ENCODE measurements around the gene PTH1R. TPM values are rescaled to one million over a fixed set of nuclear protein-coding genes. Genes with fewer than 3 reads are reported as not detected.

Gene PTH1R
- total and polyA plus RNA-seq, 10 of the 15 experiments (the other 5 are each of a cell fraction or from before 2014, with no cell fraction given) = not detected

- H3K4me2 ChIP-seq (ENCODE audit: control insufficient read depth, insufficient read depth) = no peak overlapping the region
- ChIA-PET SMC1A (ENCODE audit: uncharacterized antibody, unreplicated experiment) (interaction anchor here (0.6 to 17.5 kb wide), 7 partner anchors 30 to 207 kb away, joined by 3 to 298 read pairs (median 5); partner anchors contain the start of genes CCDC12 and NBEAL2), CTCF (interaction anchor here (0.5 to 2.9 kb wide), 12 partner anchors 11 to 440 kb away, joined by 3 to 15 read pairs (median 4); no protein-coding TSS in a partner anchor), RAD21 (ENCODE audit: unreplicated experiment) (interaction anchor here (0.5 to 2.3 kb wide), 6 partner anchors 10 to 153 kb away, joined by 3 to 8 read pairs (median 3); no protein-coding TSS in a partner anchor), POLR2A (interaction anchor here (0.5 kb wide), 1 partner anchor 53 kb away, joined by 3 read pairs; no protein-coding TSS in a partner anchor)
- peaks cover 37% of the 10 kb centered on the region for H3K4me1 ChIP-seq (ENCODE audit: control insufficient read depth, insufficient read depth, low read length)
- in situ Hi-C loops (cut with MboI) (no loop called here), intact Hi-C loops (cut with micrococcal nuclease; ENCODE audit: unreplicated experiment) (loop anchor here (1.0 kb wide), 1 partner anchor 75 kb away; no protein-coding TSS in a partner anchor)
- FAIRE-seq (no peak), DNase-seq (ENCODE audit: low read depth, low spot score) (no peak), ATAC-seq (no peak)
- H4K20me1 ChIP-seq (ENCODE audit: control insufficient read depth, insufficient read depth) = no peaks in the 10 kb centered on the region
- WGBS (ENCODE audit: insufficient coverage, insufficient replicate concordance, low lambda C conversion rate, missing lambda C conversion rate) = 95% methylated on average over 16 of the region's 16 CpGs
- no peaks in the 10 kb centered on the region for H3K27me3 ChIP-seq (replicated peaks in 1 of 2; ENCODE audit: control insufficient read depth in 2 of 2, insufficient read depth in 2 of 2, low read length in 1 of 2)
- peaks cover 21% of the 10 kb centered on the region for H3K79me2 ChIP-seq (ENCODE audit: control insufficient read depth, insufficient read depth, low read length)
- no peak overlapping the region for H3K9ac ChIP-seq (ENCODE audit: control insufficient read depth, insufficient read depth, low read length)
- BruUV-seq (replicated peaks) = no TSS peak
- peaks cover 50 to 55% of the 10 kb centered on the region in 2 experiments for H3K36me3 ChIP-seq (ENCODE audit: control insufficient read depth in 2 of 2, insufficient read depth in 2 of 2, low read length in 1 of 2)
- H3K4me3 ChIP-seq = no peak overlapping the region
- no peak for TF ChIP-seq ASH2L (IDR thresholded peaks at IDR 0.05; ENCODE audit: borderline replicate concordance, low read depth)
- peak; percentile 75; the same call in 1 of the 2 replicates for TF ChIP-seq HDGF (IDR thresholded peaks at IDR 0.05)
- H2AFZ ChIP-seq (ENCODE audit: control insufficient read depth, low read depth, low read length) = no peak overlapping the region
- peaks cover 10% of the 10 kb centered on the region; the same call in 2 of the 3 replicates for H3K9me3 ChIP-seq (replicated peaks; ENCODE audit: control insufficient read depth, insufficient read depth, low read length)
- H3K27ac ChIP-seq (ENCODE audit: control insufficient read depth, insufficient read depth) = no peak overlapping the region
Measured at GRCh38 chr3:46922871-46923558, 45.5 kb downstream of the PTH1R start.

DNA sequence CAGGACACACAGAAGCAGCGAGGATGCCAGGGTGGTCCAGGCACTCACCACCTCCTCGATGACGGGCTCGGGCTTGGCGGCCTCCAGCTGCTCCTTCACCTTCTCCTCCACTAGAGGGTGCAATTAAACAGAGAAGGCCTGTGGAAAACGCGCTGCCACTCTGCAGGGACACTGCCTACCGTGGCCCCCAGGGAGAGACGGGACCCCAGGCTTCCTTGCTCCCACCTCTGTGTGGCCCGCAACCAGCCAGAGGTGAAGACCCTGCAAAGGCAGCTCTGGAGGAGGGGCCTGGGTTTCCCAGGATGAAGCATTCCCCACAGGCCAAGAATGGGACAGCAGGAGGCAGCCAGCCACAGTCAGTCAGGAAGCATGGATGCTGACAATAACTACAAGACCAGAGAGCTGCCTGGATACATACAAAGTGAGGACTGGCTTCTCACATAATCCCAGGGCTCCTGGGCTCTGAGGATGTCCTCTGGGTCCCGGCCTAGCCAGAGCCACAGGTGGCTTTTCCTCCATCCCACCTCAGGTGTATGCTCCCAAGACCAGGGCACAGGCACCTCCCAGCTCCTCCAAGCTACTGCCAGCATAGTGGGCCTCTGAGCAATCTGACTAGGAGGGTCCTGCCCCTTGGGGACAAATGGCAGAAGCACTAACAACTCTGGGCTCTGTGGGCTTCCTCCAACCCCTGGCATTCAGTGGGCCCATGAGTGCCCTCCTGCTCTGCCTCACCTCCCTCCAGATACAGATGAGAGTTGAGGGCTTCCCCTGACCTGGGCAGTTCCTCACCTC is 46.2 kb downstream of the PTH1R start:
- Histone ChIP-seq H3K27me3 (replicated peaks in 1 of 2; ENCODE audit: control insufficient read depth in 2 of 2, insufficient read depth in 2 of 2, low read length in 1 of 2) (no peaks in the 10 kb centered on the region), H3K9me3 (replicated peaks; ENCODE audit: control insufficient read depth, insufficient read depth, low read length) (peaks cover 10% of the 10 kb centered on the region), H2AFZ (ENCODE audit: control insufficient read depth, low read depth, low read length) (no peak overlapping the region), H3K9ac (ENCODE audit: control insufficient read depth, insufficient read depth, low read length) (no peak overlapping the region), H3K27ac (ENCODE audit: control insufficient read depth, insufficient read depth) (no peak overlapping the region), H3K4me2 (ENCODE audit: control insufficient read depth, insufficient read depth) (no peak overlapping the region), H3K4me1 (ENCODE audit: control insufficient read depth, insufficient read depth, low read length) (peaks cover 39% of the 10 kb centered on the region), H4K20me1 (ENCODE audit: control insufficient read depth, insufficient read depth) (no peaks in the 10 kb centered on the region), H3K79me2 (ENCODE audit: control insufficient read depth, insufficient read depth, low read length) (peaks cover 21% of the 10 kb centered on the region), H3K36me3 (ENCODE audit: control insufficient read depth in 2 of 2, insufficient read depth in 2 of 2, low read length in 1 of 2) (peaks cover 48 to 50% of the 10 kb centered on the region in 2 experiments), H3K4me3 (no peak overlapping the region)
- ChIA-PET POLR2A (no interaction called here), RAD21 (ENCODE audit: unreplicated experiment) (interaction anchor here (0.5 to 2.3 kb wide), 6 partner anchors 11 to 152 kb away, joined by 3 to 8 read pairs (median 3); no protein-coding TSS in a partner anchor), SMC1A (ENCODE audit: uncharacterized antibody, unreplicated experiment) (interaction anchor here (1.0 to 17.5 kb wide), 5 partner anchors 30 to 74 kb away, joined by 3 to 298 read pairs (median 8); partner anchors contain the start of genes CCDC12 and NBEAL2), CTCF (interaction anchor here (0.5 to 2.9 kb wide), 10 partner anchors 11 to 439 kb away, joined by 3 to 15 read pairs (median 4); no protein-coding TSS in a partner anchor)
- BruUV-seq (replicated peaks) = no TSS peak
- DNase-seq (ENCODE audit: low read depth, low spot score) (no peak), ATAC-seq (no peak), FAIRE-seq (no peak)
- intact Hi-C loops (cut with micrococcal nuclease; ENCODE audit: unreplicated experiment) (loop anchor here (1.0 kb wide), 1 partner anchor 75 kb away; no protein-coding TSS in a partner anchor), in situ Hi-C loops (cut with MboI) (no loop called here)
- WGBS (ENCODE audit: insufficient coverage, insufficient replicate concordance, low lambda C conversion rate, missing lambda C conversion rate) = 49% methylated on average over 11 of the region's 11 CpGs
- TF ChIP-seq, protein P1, sequence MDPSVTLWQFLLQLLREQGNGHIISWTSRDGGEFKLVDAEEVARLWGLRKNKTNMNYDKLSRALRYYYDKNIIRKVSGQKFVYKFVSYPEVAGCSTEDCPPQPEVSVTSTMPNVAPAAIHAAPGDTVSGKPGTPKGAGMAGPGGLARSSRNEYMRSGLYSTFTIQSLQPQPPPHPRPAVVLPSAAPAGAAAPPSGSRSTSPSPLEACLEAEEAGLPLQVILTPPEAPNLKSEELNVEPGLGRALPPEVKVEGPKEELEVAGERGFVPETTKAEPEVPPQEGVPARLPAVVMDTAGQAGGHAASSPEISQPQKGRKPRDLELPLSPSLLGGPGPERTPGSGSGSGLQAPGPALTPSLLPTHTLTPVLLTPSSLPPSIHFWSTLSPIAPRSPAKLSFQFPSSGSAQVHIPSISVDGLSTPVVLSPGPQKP (IDR thresholded peaks at IDR 0.05; ENCODE audit: low read depth, low read length) = no peak
- peak; percentile 44; the same call in 1 of the 2 replicates for TF ChIP-seq IKZF1 (conservative IDR thresholded peaks at IDR 0.05)
- peak; percentile 48; the same call in 1 of the 2 replicates for TF ChIP-seq SMC3 (IDR thresholded peaks at IDR 0.05; ENCODE audit: borderline replicate concordance, low read length)
- peak; percentile 67 for TF ChIP-seq RAD21 (IDR thresholded peaks at IDR 0.05; ENCODE audit: insufficient read depth, low read depth, low read length)
- TF ChIP-seq, protein P2, sequence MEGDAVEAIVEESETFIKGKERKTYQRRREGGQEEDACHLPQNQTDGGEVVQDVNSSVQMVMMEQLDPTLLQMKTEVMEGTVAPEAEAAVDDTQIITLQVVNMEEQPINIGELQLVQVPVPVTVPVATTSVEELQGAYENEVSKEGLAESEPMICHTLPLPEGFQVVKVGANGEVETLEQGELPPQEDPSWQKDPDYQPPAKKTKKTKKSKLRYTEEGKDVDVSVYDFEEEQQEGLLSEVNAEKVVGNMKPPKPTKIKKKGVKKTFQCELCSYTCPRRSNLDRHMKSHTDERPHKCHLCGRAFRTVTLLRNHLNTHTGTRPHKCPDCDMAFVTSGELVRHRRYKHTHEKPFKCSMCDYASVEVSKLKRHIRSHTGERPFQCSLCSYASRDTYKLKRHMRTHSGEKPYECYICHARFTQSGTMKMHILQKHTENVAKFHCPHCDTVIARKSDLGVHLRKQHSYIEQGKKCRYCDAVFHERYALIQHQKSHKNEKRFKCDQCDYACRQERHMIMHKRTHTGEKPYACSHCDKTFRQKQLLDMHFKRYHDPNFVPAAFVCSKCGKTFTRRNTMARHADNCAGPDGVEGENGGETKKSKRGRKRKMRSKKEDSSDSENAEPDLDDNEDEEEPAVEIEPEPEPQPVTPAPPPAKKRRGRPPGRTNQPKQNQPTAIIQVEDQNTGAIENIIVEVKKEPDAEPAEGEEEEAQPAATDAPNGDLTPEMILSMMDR (IDR thresholded peaks at IDR 0.05 in 2 of 3, conservative IDR thresholded peaks at IDR 0.05 in 1 of 3; ENCODE audit: control insufficient read depth in 2 of 3, extremely low read depth in 1 of 3, insufficient read depth in 1 of 3, low read depth in 3 of 3, low read length in 3 of 3) = peak; percentile 35 to 37 (median 37); a peak in 5 of 6 replicates
- 0 out of 2 replicates have a peak, but pooled peaks have one; percentile 31 for TF ChIP-seq GATAD2B (conservative IDR thresholded peaks at IDR 0.05; ENCODE audit: low read depth)
- TF ChIP-seq KDM1A (IDR thresholded peaks at IDR 0.05; ENCODE audit: borderline replicate concordance) = no peak

All from GM12878 (cell line).